A549 (cell line): ENCODE results near the gene PIEZO2. TPM values are rescaled to one million over a fixed set of nuclear protein-coding genes. Genes with fewer than 3 reads are reported as not detected.

Experiments
- ATAC-seq, 2 experiments: fragments of 200-7000 bp in 1 of 2; fragments of >200 bp in 1 of 2; cut with Nextera tagmentation in 1 of 2; cut with Tn5 transposase in 1 of 2; 3 replicates each; pipeline versions ENCODE4 v1.8.0 to v1.9.1; 2018 to 2020; ENCODE audit warnings: mild to moderate bottlenecking in 1 of 2, moderate library complexity in 1 of 2
- CTCF ChIA-PET: fragments of 300-600 bp; sonication (Branson Sonifier 250); formaldehyde crosslinking; extraction: SDS; loops from one replicate; lab custom pipeline; 2021; ENCODE audit warnings: antibody characterized with exemption, inconsistent platforms; lab: Yijun Ruan, JAX
- POLR2A ChIA-PET: fragments of 350-600 bp; formaldehyde crosslinking; extraction: SDS; loops from one replicate; lab custom pipeline; 2021; ENCODE audit warnings: antibody characterized with exemption, inconsistent platforms; lab: Yijun Ruan, JAX
- DNase-seq, 2 experiments: peaks; one replicate each; pipeline versions ENCODE4 v3.0.0 to v3.0.0-alpha.2; 2011 to 2016; ENCODE audit warnings: low read depth in 1 of 2, low spot score in 1 of 2
- FAIRE-seq: peaks from 2 replicates; lab custom pipeline; 2011; peaks lifted over from hg19 to GRCh38; lab: Jason Lieb, UNC
- H3K27ac ChIP-seq, 2 experiments: fragments of >200 bp; sonication (Bioruptor Twin); formaldehyde crosslinking; 3 replicates each; pipeline ENCODE4 v1.5.1; 2016 to 2017
- H3K4me1 ChIP-seq: fragments of >200 bp; sonication (Bioruptor Twin); formaldehyde crosslinking; 3 replicates; pipeline ENCODE4 v1.6.1; 2016
- H3K4me2 ChIP-seq: fragments of >200 bp; sonication (Bioruptor Twin); formaldehyde crosslinking; 3 replicates; pipeline ENCODE4 v1.6.1; 2016
- H3K4me3 ChIP-seq: fragments of >200 bp; sonication (Bioruptor Twin); formaldehyde crosslinking; 3 replicates; pipeline ENCODE4 v1.5.1; 2016
- H3K9me3 ChIP-seq: fragments of >200 bp; sonication (Bioruptor Twin); formaldehyde crosslinking; 3 replicates; pipeline ENCODE4 v1.6.1; 2016
- ATOH8 ChIP-seq: fragments of 250-450 bp; sonication (Bioruptor Pico); IDR thresholded peaks from 2 replicates; pipeline ENCODE4 v1.5.0; 2020; ENCODE audit warnings: low read depth, mild to moderate bottlenecking, moderate library complexity
- CBX2 ChIP-seq: fragments of 200-600 bp; sonication (generic); IDR thresholded peaks from 2 replicates; pipeline ENCODE4 v1.6.1; 2016; ENCODE audit warnings: low read depth, mild to moderate bottlenecking, borderline replicate concordance
- CBX8 ChIP-seq: fragments of 200-600 bp; sonication (generic); IDR thresholded peaks from 2 replicates; pipeline ENCODE4 v1.6.1; 2016
- CHD4 ChIP-seq: fragments of 200-600 bp; sonication (generic); IDR thresholded peaks from 2 replicates; pipeline ENCODE4 v1.6.1; 2016; ENCODE audit warnings: antibody characterized with exemption, mild to moderate bottlenecking, borderline replicate concordance
- CTCF ChIP-seq: fragments of >200 bp; sonication (Bioruptor Twin); formaldehyde crosslinking; IDR thresholded peaks from 3 replicates; pipeline ENCODE4 v1.5.1; 2016
- EHMT2 ChIP-seq: fragments of 200-600 bp; sonication (generic); IDR thresholded peaks from 2 replicates; pipeline ENCODE4 v1.6.1; 2016; ENCODE audit warnings: antibody characterized with exemption, low read depth, mild to moderate bottlenecking, moderate library complexity
- ELK1 ChIP-seq: fragments of 150-350 bp; IDR thresholded peaks from 2 replicates; pipeline ENCODE4 v1.6.1; 2014; ENCODE audit warnings: low read depth, mild to moderate bottlenecking, low read length
- EP300 ChIP-seq, 2 experiments: fragments of >200 bp; sonication (Bioruptor Twin); formaldehyde crosslinking; IDR thresholded peaks; 2 replicates in 1 of 2; 3 replicates in 1 of 2; pipeline ENCODE4 v1.6.1; 2016 to 2017
- ESRRA ChIP-seq: fragments of 150-350 bp; IDR thresholded peaks from 2 replicates; pipeline ENCODE4 v1.6.1; 2014; ENCODE audit warnings: mild to moderate bottlenecking, low read length, borderline replicate concordance
- HMGXB4 ChIP-seq: fragments of 250-450 bp; sonication (Bioruptor Pico); IDR thresholded peaks from 2 replicates; pipeline ENCODE4 v1.5.0; 2021; ENCODE audit warnings: mild to moderate bottlenecking, moderate library complexity, borderline replicate concordance
- HOXB5 ChIP-seq: fragments of 250-450 bp; sonication (Bioruptor Pico); IDR thresholded peaks from 2 replicates; pipeline ENCODE4 v1.5.0; 2020; ENCODE audit warnings: mild to moderate bottlenecking, moderate library complexity
- JUNB ChIP-seq: fragments of >200 bp; sonication (Bioruptor Twin); formaldehyde crosslinking; IDR thresholded peaks from 2 replicates; pipeline ENCODE4 v1.6.1; 2016
- KDM1A ChIP-seq: fragments of 200-600 bp; sonication (generic); IDR thresholded peaks from 2 replicates; pipeline ENCODE4 v1.6.1; 2016; ENCODE audit warnings: low read depth, mild to moderate bottlenecking
- NFE2L2 ChIP-seq: fragments of 150-350 bp; conservative IDR thresholded peaks from 2 replicates; pipeline ENCODE4 v1.6.1; 2014; ENCODE audit warnings: low read length
- NR3C1 ChIP-seq: fragments of >200 bp; sonication (Bioruptor Twin); formaldehyde crosslinking; IDR thresholded peaks from 3 replicates; pipeline ENCODE4 v1.6.1; 2017
- POLR2AphosphoS2 ChIP-seq: conservative IDR thresholded peaks from 2 replicates; pipeline ENCODE4 v1.6.1; 2012; ENCODE audit warnings: low read length, improper control_type of control experiment, inconsistent platforms
- RAD21 ChIP-seq, 2 experiments: fragments of >200 bp in 1 of 2; sonication (Bioruptor Twin) in 1 of 2; formaldehyde crosslinking in 1 of 2; IDR thresholded peaks in 1 of 2; conservative IDR thresholded peaks in 1 of 2; 2 replicates in 1 of 2; 3 replicates in 1 of 2; pipeline ENCODE4 v1.6.1; 2012 to 2018; ENCODE audit warnings: inconsistent platforms in 1 of 2
- RARB ChIP-seq: fragments of 250-450 bp; sonication (Bioruptor Pico); IDR thresholded peaks from 2 replicates; pipeline ENCODE4 v1.8.0; 2021; ENCODE audit warnings: mild to moderate bottlenecking, moderate library complexity
- RFX5 ChIP-seq: fragments of 450-650 bp; IDR thresholded peaks from 2 replicates; pipeline ENCODE4 v1.7.1; 2014; ENCODE audit warnings: antibody characterized with exemption, mild to moderate bottlenecking, moderate library complexity
- SMC3 ChIP-seq: fragments of >200 bp; sonication (Bioruptor Twin); formaldehyde crosslinking; IDR thresholded peaks from 3 replicates; pipeline ENCODE4 v1.6.1; 2018; ENCODE audit warnings: inconsistent platforms
- SREBF2 ChIP-seq: fragments of 450-650 bp; IDR thresholded peaks from 2 replicates; pipeline ENCODE4 v1.6.1; 2014; ENCODE audit warnings: mild to moderate bottlenecking, moderate library complexity
- WGBS: methylation state at CpG from one replicate; pipeline ENCODE4 v1.1.6; 2017; ENCODE audit errors: missing lambda C conversion rate; 5-methylcytosine and 5-hydroxymethylcytosine counted together
- polyA plus RNA-seq, 4 experiments: library from polyadenylated mRNA; depleted of rRNA in 3 of 4; stranded (reverse); fragments of >200 nt; fragmentation: RNase III in 1 of 4; extraction: RNeasy Plus Mini Kit Qiagen cat#74134 plus additional on column Dnase treatment in 1 of 4; gene quantifications; 2 replicates in 3 of 4; 3 replicates in 1 of 4; pipeline ENCODE4 v1.2.3, GENCODE V29; 2011 to 2017

Gene PIEZO2
- polyA plus RNA-seq, 2 of the 4 experiments (the other 2 are of a cell fraction): 0.80 to 1.6 TPM

- ChIA-PET POLR2A (no interaction called here), CTCF (interaction anchor here (1.3 to 2.7 kb wide), 6 partner anchors 9 to 603 kb away, joined by 3 to 13 read pairs (median 5); no protein-coding TSS in a partner anchor)
- no peak overlapping the region for H3K4me3 ChIP-seq
- no peak overlapping the region for H3K4me2 ChIP-seq
- DNase-seq (no peak), FAIRE-seq (no peak), ATAC-seq (no peak)
- H3K4me1 ChIP-seq: no peaks in the 10 kb centered on the region
- WGBS: 54% methylated on average over 5 of the region's 5 CpGs
- no peaks in the 10 kb centered on the region for H3K9me3 ChIP-seq
- H3K27ac ChIP-seq: no peak overlapping the region
- TF ChIP-seq HOXB5 (CRISPR knock-in tag) (no peak), JUNB (no peak), NR3C1 (no peak), HMGXB4 (CRISPR knock-in tag) (no peak), CBX2 (no peak)
Measured at GRCh38 chr18:11162889-11163288, 13.5 kb upstream of the PIEZO2 start.

GRCh38 chr18:11162462-11162861 is 13.1 kb upstream of the PIEZO2 start:
- WGBS: 48% methylated on average over 3 of the region's 3 CpGs
- POLR2A ChIA-PET: no interaction called here
- no peak for TF ChIP-seq NFE2L2
- no peak for TF ChIP-seq NR3C1
- TF ChIP-seq SREBF2: no peak
- TF ChIP-seq RARB (CRISPR knock-in tag): no peak
- TF ChIP-seq CTCF: no peak
- no peak for TF ChIP-seq RAD21 (conservative IDR thresholded peaks at IDR 0.05 in 1 of 2, IDR thresholded peaks at IDR 0.05 in 1 of 2)
- TF ChIP-seq CHD4: no peak
- TF ChIP-seq CBX8: no peak
- TF ChIP-seq CBX2: no peak
- no peak for TF ChIP-seq KDM1A
- TF ChIP-seq POLR2AphosphoS2: no peak
- no peak for TF ChIP-seq EHMT2
- no peak for TF ChIP-seq ESRRA
- TF ChIP-seq RFX5: no peak
- no peak for TF ChIP-seq EP300 (IDR thresholded peaks at IDR 0.05)
- no peak for TF ChIP-seq ELK1
- no peak for TF ChIP-seq ATOH8
- no peak for TF ChIP-seq SMC3
- TF ChIP-seq, all 56 proteins: peak for 0
- ATAC-seq (no peak), DNase-seq (no peak), FAIRE-seq (no peak)
- H3K4me2 ChIP-seq: no peak overlapping the region
- no peaks in the 10 kb centered on the region for H3K9me3 ChIP-seq
- H3K27ac ChIP-seq: no peak overlapping the region
- H3K4me1 ChIP-seq: no peaks in the 10 kb centered on the region
- CTCF ChIA-PET: interaction anchor here (1.3 to 2.7 kb wide), 6 partner anchors 9 to 602 kb away, joined by 3 to 13 read pairs (median 5); no protein-coding TSS in a partner anchor
- no peak overlapping the region for H3K4me3 ChIP-seq
